Muscle layer of duodenum (tissue), 2 donors: ENCODE results near the gene CRCP.
"Not testable (repeated sequence)": the region's sequence is repeated elsewhere in the genome, so short reads cannot be mapped to it uniquely, and the experiment has no call there.

Experiments
- H3K27ac ChIP-seq: one replicate; pipeline ENCODE4 v1.7.0; 2013; ENCODE audit warnings: mild to moderate bottlenecking, low read length
- H3K27me3 ChIP-seq: one replicate; pipeline ENCODE4 v1.7.0; 2013; ENCODE audit warnings: low read depth, mild to moderate bottlenecking, control low read depth, low read length
- H3K36me3 ChIP-seq, 2 donors: one replicate each; pipeline ENCODE4 v1.7.0; 2013; ENCODE audit warnings: low read length in 2 of 2, control low read depth in 1 of 2, mild to moderate bottlenecking in 1 of 2; ENCODE audit not compliant: insufficient read depth in 2 of 2, control insufficient read depth in 1 of 2
- H3K4me1 ChIP-seq, 2 donors: one replicate each; pipeline ENCODE4 v1.7.0; 2013; ENCODE audit warnings: low read length in 2 of 2, mild to moderate bottlenecking in 2 of 2, control low read depth in 1 of 2, moderate library complexity in 1 of 2; ENCODE audit not compliant: insufficient read depth in 2 of 2, control insufficient read depth in 1 of 2
- H3K4me3 ChIP-seq, 2 donors: one replicate each; pipeline ENCODE4 v1.7.0; 2013; ENCODE audit warnings: low read length in 2 of 2, low read depth in 1 of 2, mild to moderate bottlenecking in 1 of 2
- H3K9me3 ChIP-seq, 2 donors: one replicate each; pipeline ENCODE4 v1.7.0; 2013; ENCODE audit warnings: low read length in 2 of 2, control low read depth in 1 of 2, mild to moderate bottlenecking in 1 of 2; ENCODE audit not compliant: control insufficient read depth in 1 of 2
- donor health status: healthy.

Gene CRCP

GRCh38 chr7:66142996-66143395 is 28.3 kb downstream of the CRCP start:
- Histone ChIP-seq H3K27me3 (no peaks in the 10 kb centered on the region), H3K4me3 (no peak overlapping the region), H3K27ac (peak overlapping the region; percentile 5), H3K36me3 (peaks cover 18% of the 10 kb centered on the region in 2 donors), H3K4me1 (peaks cover 0 to 19% of the 10 kb centered on the region in 2 donors), H3K9me3 (no peaks in the 10 kb centered on the region)

GRCh38 chr7:66143876-66144332 is 29.3 kb downstream of the CRCP start:
- Histone ChIP-seq H3K4me1 (peaks cover 0 to 19% of the 10 kb centered on the region in 2 donors), H3K27me3 (no peaks in the 10 kb centered on the region), H3K27ac (no peak overlapping the region), H3K9me3 (no peaks in the 10 kb centered on the region), H3K36me3 (peaks cover 18 to 23% of the 10 kb centered on the region in 2 donors), H3K4me3 (no peak overlapping the region)

DNA sequence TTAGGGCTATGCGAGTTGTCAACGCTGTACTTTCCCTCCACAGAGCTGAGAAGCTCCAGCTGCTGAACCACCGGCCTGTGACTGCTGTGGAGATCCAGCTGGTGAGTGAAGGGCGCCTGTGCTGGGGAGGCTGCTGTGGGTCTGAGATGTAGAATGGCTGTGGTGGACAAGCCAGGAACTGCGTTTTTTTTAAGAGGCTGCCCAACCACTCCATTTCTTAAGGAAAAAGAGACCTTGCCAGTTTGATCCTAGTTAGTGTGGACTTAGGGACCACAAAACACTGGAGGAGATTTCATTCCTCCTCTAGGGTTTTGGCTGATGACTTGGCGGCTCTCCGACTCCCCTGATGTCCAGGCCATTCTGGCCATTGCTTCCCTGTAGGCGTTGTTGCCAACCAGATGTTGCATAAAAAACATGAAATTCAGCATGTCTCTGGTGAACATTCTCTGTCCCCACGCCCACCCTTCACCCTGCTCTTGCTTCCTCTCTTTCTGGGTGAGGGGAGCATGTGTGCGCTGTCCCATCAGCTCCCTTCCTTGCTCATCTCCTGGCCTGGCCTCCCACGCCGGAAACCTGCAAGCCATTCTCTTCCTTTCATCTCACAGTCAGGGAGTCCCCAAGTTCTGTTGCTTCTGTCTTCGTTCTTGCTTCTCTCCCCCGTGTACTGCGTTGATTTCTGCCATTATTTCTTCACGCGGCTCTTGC is 30.9 kb downstream of the CRCP start:
- Histone ChIP-seq H3K36me3 (peaks cover 18 to 23% of the 10 kb centered on the region in 2 donors), H3K27ac (no peak overlapping the region), H3K27me3 (no peaks in the 10 kb centered on the region), H3K4me1 (peaks cover 0 to 22% of the 10 kb centered on the region in 2 donors), H3K9me3 (no peaks in the 10 kb centered on the region), H3K4me3 (no peak overlapping the region)

DNA sequence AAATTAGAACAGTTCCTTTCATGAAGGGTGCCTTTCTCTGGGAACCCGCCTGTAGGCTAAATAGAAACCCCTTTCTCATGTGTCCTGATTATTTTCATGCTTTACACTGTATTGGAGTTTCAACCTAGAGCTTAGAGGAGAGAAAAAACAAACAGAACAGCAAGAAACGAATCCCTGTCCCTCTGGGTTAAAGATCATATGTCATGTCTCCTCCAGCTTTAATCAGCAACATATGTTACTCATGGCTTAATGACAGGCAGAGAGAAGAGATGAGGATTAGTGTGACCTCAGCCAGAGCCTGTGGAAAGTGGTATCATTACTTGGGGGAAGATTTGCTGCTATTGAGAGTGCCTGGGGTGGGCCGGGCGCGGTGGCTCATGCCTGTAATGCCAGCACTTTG is 32.1 kb downstream of the CRCP start:
- no peaks in the 10 kb centered on the region for H3K27me3 ChIP-seq
- peaks cover 18 to 27% of the 10 kb centered on the region in 2 donors for H3K36me3 ChIP-seq
- no peak overlapping the region for H3K27ac ChIP-seq

DNA sequence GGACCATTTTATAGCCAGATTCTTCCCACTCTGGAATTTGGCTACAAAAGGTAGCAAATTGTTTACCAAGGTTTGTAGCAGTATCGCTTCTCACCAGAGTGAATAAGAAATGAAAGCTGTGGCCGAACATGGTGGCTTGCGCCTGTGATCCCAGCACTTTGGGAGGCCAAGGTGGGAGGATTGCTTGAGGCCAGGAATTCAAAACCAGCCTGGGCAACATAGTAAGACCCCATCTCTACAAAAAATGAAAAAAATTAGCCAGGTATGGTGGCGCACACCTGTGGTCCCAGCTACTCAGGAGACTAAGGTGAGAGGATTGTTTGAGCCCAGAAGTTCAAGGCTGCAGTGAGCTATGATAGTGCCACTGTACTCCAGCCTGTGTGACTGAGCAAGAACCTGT is 33.0 kb downstream of the CRCP start:
- H3K27me3 ChIP-seq, H3K4me3 ChIP-seq, H3K27ac ChIP-seq, H3K9me3 ChIP-seq: not testable (repeated sequence)
- Histone ChIP-seq H3K4me1 (peaks cover 5 to 17% of the 10 kb centered on the region in 2 donors), H3K36me3 (peaks cover 17 to 29% of the 10 kb centered on the region in 2 donors)

More for the DNA sequence above, 32.1 kb downstream of the CRCP start:
- Histone ChIP-seq H3K4me1 (peaks cover 0 to 19% of the 10 kb centered on the region in 2 donors), H3K9me3 (no peaks in the 10 kb centered on the region), H3K4me3 (no peak overlapping the region)

GRCh38 chr7:66150471-66150870 is 35.8 kb downstream of the CRCP start:
- peaks cover 12 to 45% of the 10 kb centered on the region in 2 donors for H3K36me3 ChIP-seq
- H3K27me3 ChIP-seq, result no peaks in the 10 kb centered on the region
- no peaks in the 10 kb centered on the region for H3K9me3 ChIP-seq
- no peak overlapping the region for H3K4me3 ChIP-seq
- H3K4me1 ChIP-seq, result peaks cover 7 to 20% of the 10 kb centered on the region in 2 donors
- peak overlapping the region; percentile 24 for H3K27ac ChIP-seq

DNA sequence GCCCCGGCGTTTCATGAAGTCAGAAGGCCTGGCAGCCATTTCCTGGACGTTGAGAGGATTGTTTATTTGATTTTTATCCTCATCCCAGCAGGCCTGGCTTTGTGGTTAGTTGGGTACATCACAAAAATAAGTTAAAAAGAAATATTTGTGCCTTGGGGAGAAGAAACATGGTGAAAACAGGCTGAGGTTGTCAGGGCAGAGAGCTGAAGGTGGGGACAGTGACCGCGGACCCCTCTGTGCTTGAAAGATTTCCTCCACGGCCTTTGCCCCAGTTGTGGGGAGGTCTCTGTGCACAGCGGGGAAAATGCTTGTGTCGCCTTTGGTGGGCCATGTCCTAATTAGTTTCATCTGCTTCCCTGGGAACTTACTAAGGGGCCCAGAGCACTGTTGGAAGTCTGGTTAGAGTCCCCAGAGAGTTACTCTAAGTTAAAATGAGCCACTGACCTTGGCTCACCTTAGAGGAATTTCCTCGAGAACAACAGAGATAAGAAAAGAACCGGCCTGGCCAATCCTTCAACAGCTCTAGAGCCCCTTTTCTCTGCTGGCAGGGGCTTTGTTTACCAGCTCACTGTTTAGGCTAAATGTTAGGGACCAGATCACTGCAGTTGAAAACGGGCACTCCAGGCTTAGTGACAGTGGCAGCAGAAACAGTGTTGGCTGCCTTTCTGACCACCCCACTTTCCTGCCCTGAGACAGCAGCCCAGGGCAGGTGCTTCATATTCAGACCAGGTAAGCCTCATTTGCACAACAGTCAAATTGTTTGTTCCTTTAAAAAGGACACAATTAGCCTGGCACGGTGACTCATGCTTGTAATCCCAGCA is 37.9 kb downstream of the CRCP start:
- H3K4me1 ChIP-seq, result peaks cover 7 to 20% of the 10 kb centered on the region in 2 donors
- H3K36me3 ChIP-seq, result peaks cover 9 to 48% of the 10 kb centered on the region in 2 donors
- H3K27ac ChIP-seq, result peak overlapping the region; percentile 43

DNA sequence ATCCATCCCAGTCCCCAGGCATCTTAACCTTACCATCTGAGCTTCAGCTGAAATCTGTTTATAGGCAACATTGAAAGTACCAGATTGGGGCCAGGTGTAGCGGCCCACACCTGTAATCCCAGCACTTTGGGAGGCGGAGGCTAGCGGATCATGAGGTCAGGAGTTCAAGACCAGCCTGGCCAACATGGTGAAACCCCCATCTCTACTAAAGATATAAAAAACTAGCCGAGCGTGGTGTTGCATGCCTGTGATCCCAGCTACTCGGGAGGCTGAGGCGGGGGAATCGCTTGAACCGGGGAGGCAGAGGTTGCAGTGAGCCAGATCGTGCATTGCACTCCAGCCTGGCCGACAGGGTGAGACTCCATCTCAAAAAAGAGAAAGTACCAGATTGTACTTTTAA is 39.0 kb downstream of the CRCP start:
- Histone ChIP-seq H3K27me3 (no peaks in the 10 kb centered on the region), H3K4me3 (no peak overlapping the region), H3K9me3 (no peaks in the 10 kb centered on the region), H3K27ac (no peak overlapping the region), H3K36me3 (peaks cover 9 to 52% of the 10 kb centered on the region in 2 donors), H3K4me1 (peaks cover 7 to 20% of the 10 kb centered on the region in 2 donors)

More for the DNA sequence above, 37.9 kb downstream of the CRCP start:
- Histone ChIP-seq H3K9me3 (no peaks in the 10 kb centered on the region), H3K4me3 (no peak overlapping the region), H3K27me3 (no peaks in the 10 kb centered on the region)

DNA sequence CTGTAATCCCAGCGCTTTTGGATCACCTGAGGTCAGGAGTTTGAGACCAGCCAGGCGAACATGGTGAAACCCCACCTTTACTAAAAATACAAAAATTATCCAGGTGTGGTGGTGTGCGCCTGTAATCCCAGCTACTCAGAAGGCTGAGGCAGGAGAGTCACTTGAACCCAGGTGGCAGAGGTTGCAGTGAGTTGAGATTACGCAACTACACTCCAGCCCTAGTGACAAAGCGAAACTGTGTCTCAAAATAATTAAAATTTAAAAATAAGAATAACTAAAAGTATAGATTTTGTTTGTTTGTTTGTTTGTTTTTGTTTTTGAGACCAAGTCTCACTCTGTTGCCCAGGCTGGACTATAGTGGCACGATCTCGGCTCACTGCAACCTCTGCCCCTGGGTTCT is 41.4 kb downstream of the CRCP start:
- not testable (repeated sequence) for H3K4me3 ChIP-seq, H3K27me3 ChIP-seq, H3K27ac ChIP-seq, H3K9me3 ChIP-seq
- H3K4me1 ChIP-seq, result peaks cover 7 to 12% of the 10 kb centered on the region in 2 donors
- peaks cover 9 to 50% of the 10 kb centered on the region in 2 donors for H3K36me3 ChIP-seq

GRCh38 chr7:66157060-66157459 is 42.4 kb downstream of the CRCP start:
- no peak overlapping the region for H3K27ac ChIP-seq
- peaks cover 7 to 8% of the 10 kb centered on the region in 2 donors for H3K4me1 ChIP-seq
- H3K27me3 ChIP-seq, result no peaks in the 10 kb centered on the region
- H3K9me3 ChIP-seq, result peaks cover 0 to 2% of the 10 kb centered on the region in 2 donors
- no peak overlapping the region for H3K4me3 ChIP-seq
- peaks cover 9 to 47% of the 10 kb centered on the region in 2 donors for H3K36me3 ChIP-seq

DNA sequence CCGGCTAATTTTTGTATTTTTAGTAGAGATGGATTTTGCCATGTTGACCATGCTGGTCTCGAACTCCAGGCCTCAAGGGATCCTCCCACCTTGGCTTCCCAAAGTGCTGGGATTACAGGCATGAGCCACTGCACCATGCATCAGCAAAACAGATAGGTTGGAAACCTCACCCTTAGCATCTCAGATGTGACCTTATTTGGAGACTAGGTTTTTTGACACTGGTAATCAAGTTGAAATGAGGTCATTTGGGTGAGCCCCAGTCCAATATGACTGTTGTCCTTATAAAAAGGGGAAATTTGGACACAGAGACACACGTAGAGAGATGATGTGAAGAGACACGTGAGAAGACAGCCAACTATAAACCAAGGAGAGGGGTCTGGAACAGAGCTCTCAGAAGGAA is 48.0 kb downstream of the CRCP start:
- H3K27ac ChIP-seq, result no peak overlapping the region
- H3K4me1 ChIP-seq, result no peaks in the 10 kb centered on the region
- peaks cover 0 to 12% of the 10 kb centered on the region in 2 donors for H3K36me3 ChIP-seq

More for the DNA sequence above, 48.0 kb downstream of the CRCP start:
- Histone ChIP-seq H3K9me3 (peaks cover 0 to 2% of the 10 kb centered on the region in 2 donors), H3K4me3 (no peak overlapping the region), H3K27me3 (no peaks in the 10 kb centered on the region)
